HEK293 (cell line): ENCODE measurements around the gene GAS5.
A peak's percentile ranks its signal among the peaks of the same experiment; 100 is the strongest.
"Not testable (repeated sequence)": the region's sequence is repeated elsewhere in the genome, so short reads cannot be mapped to it uniquely, and the experiment has no call there.

Source experiments
- CTCF ChIA-PET: fragments of 350-600 bp; formaldehyde crosslinking; extraction: SDS; loops from one replicate; lab custom pipeline; 2021; ENCODE audit warnings: antibody characterized with exemption; lab: Yijun Ruan, JAX
- POLR2A ChIA-PET: fragments of 300-600 bp; formaldehyde crosslinking; extraction: SDS; loops from one replicate; lab custom pipeline; 2020; ENCODE audit warnings: antibody characterized with exemption, inconsistent platforms; lab: Yijun Ruan, JAX
- H3K27ac ChIP-seq: fragments of 200-500 bp; sonication (Bioruptor generic); 2 replicates; pipeline ENCODE4 v1.5.1; 2014; ENCODE audit warnings: low read depth, low read length, control low read depth, inconsistent platforms; ENCODE audit errors: extremely low read depth
- H3K36me3 ChIP-seq, 2 experiments: fragments of 200-500 bp in 1 of 2; sonication (Bioruptor generic) in 1 of 2; 1 replicate in 1 of 2; 2 replicates in 1 of 2; pipeline ENCODE4 v1.5.1; 2014 to 2017; ENCODE audit warnings: inconsistent platforms in 2 of 2, low read length in 2 of 2; ENCODE audit not compliant: control insufficient read depth in 2 of 2, insufficient read depth in 1 of 2
- H3K4me1 ChIP-seq: fragments of 200-500 bp; sonication (Bioruptor generic); 2 replicates; pipeline ENCODE4 v1.5.1; 2014; ENCODE audit warnings: mild to moderate bottlenecking, low read length, inconsistent platforms; ENCODE audit not compliant: control insufficient read depth, insufficient read depth
- H3K4me3 ChIP-seq: 2 replicates; pipeline ENCODE4 v1.5.1; 2011; ENCODE audit warnings: low read depth, mild to moderate bottlenecking, control low read depth, low read length, moderate library complexity
- H3K9me3 ChIP-seq: fragments of 200-500 bp; sonication (Bioruptor generic); 2 replicates; pipeline ENCODE4 v1.5.1; 2014; ENCODE audit warnings: low read depth, low read length, inconsistent platforms; ENCODE audit not compliant: control insufficient read depth, insufficient read depth
- HIC1 ChIP-seq: fragments of 450-650 bp; formaldehyde crosslinking; IDR thresholded peaks from 2 replicates; pipeline ENCODE4 v1.5.1; 2016; ENCODE audit warnings: missing biosample characterization, missing genetic modification characterization
- KLF16 ChIP-seq: fragments of 450-650 bp; formaldehyde crosslinking; IDR thresholded peaks from 2 replicates; pipeline ENCODE4 v1.5.1; 2017; ENCODE audit warnings: missing biosample characterization, missing genetic modification characterization
- REST ChIP-seq: fragments of 450-650 bp; formaldehyde crosslinking; IDR thresholded peaks from 2 replicates; pipeline ENCODE4 v1.5.1; 2016; ENCODE audit warnings: missing biosample characterization, missing genetic modification characterization
- TCF7L2 ChIP-seq: IDR thresholded peaks from 2 replicates; pipeline ENCODE4 v1.6.1; 2011; ENCODE audit warnings: low read depth, mild to moderate bottlenecking, inconsistent platforms, low read length, moderate library complexity, borderline replicate concordance
- ZNF362 ChIP-seq: fragments of 450-650 bp; formaldehyde crosslinking; IDR thresholded peaks from 2 replicates; pipeline ENCODE4 v1.5.1; 2016; ENCODE audit warnings: missing biosample characterization, missing genetic modification characterization
- ZNF391 ChIP-seq: fragments of 450-650 bp; formaldehyde crosslinking; IDR thresholded peaks from 2 replicates; pipeline ENCODE4 v1.5.1; 2016; ENCODE audit warnings: low read depth, missing biosample characterization, missing genetic modification characterization, borderline replicate concordance
- ZNF580 ChIP-seq: fragments of 450-650 bp; formaldehyde crosslinking; IDR thresholded peaks from 2 replicates; pipeline ENCODE4 v1.5.1; 2016; ENCODE audit warnings: missing biosample characterization, missing genetic modification characterization
- ZNF600 ChIP-seq: fragments of 450-650 bp; formaldehyde crosslinking; IDR thresholded peaks from 2 replicates; pipeline ENCODE4 v1.5.1; 2016; ENCODE audit warnings: missing biosample characterization, missing genetic modification characterization
- ZNF624 ChIP-seq: fragments of 450-650 bp; formaldehyde crosslinking; IDR thresholded peaks from 2 replicates; pipeline ENCODE4 v1.5.1; 2017; ENCODE audit warnings: missing biosample characterization, missing genetic modification characterization
- ZNF660 ChIP-seq: fragments of 450-650 bp; IDR thresholded peaks from 2 replicates; pipeline ENCODE4 v1.5.1; 2018; ENCODE audit warnings: missing biosample characterization, mild to moderate bottlenecking, missing genetic modification characterization

The GAS5 gene

GRCh38 chr1:173862769-173863223 is 5.0 kb downstream of the GAS5 start:
- H3K4me1 ChIP-seq, result no peaks in the 10 kb centered on the region
- H3K4me3 ChIP-seq, result no peak overlapping the region
- CTCF ChIA-PET, result no interaction called here
- peaks cover 35 to 84% of the 10 kb centered on the region in 2 experiments for H3K36me3 ChIP-seq
- H3K27ac ChIP-seq, result no peak overlapping the region
- H3K9me3 ChIP-seq, result no peaks in the 10 kb centered on the region
- POLR2A ChIA-PET, result interaction anchor here (1.0 to 2.8 kb wide), 3 partner anchors 11 to 386 kb away, joined by 4 to 11 read pairs (median 4); partner anchors contain the start of genes CENPL, DARS2 and PRDX6
- TF ChIP-seq ZNF660 (tag by site-specific recombination), result peak; percentile 10; the same call in 1 of the 2 replicates
- no peak for TF ChIP-seq ZNF391 (tag by site-specific recombination)
- no peak for TF ChIP-seq ZNF624 (tag by site-specific recombination)
- TF ChIP-seq KLF16 (tag by site-specific recombination), result no peak

- TF ChIP-seq REST (tag by site-specific recombination), result 0 out of 2 replicates have a peak, but pooled peaks have one; percentile 8
- 0 out of 2 replicates have a peak, but pooled peaks have one; percentile 13 for TF ChIP-seq ZNF600 (tag by site-specific recombination)
- peak; percentile 68; the same call in 1 of the 2 replicates for TF ChIP-seq ZNF580 (tag by site-specific recombination)
- TF ChIP-seq HIC1 (tag by site-specific recombination), result 0 out of 2 replicates have a peak, but pooled peaks have one; percentile 27
- H3K4me3 ChIP-seq, H3K27ac ChIP-seq, H3K9me3 ChIP-seq, H3K4me1 ChIP-seq: not testable (repeated sequence)
- H3K36me3 ChIP-seq, result peaks cover 37 to 86% of the 10 kb centered on the region in 2 experiments
- CTCF ChIA-PET, result interaction anchor here (0.7 kb wide), 1 partner anchor 927 kb away, joined by 3 read pairs; no protein-coding TSS in a partner anchor
- POLR2A ChIA-PET, result interaction anchor here (0.6 to 2.8 kb wide), 7 partner anchors 10 to 1375 kb away, joined by 3 to 11 read pairs (median 4); partner anchors contain the start of genes KLHL20 and PRDX6
These were observed 5.5 kb downstream of the GAS5 start for GRCh38 chr1:173862146-173862768.

GRCh38 chr1:173861731-173862145 is 6.1 kb downstream of the GAS5 start:
- CTCF ChIA-PET, result interaction anchor here (0.7 kb wide), 1 partner anchor 927 kb away, joined by 3 read pairs; no protein-coding TSS in a partner anchor
- H3K4me3 ChIP-seq, result no peak overlapping the region
- H3K27ac ChIP-seq, result no peak overlapping the region
- H3K36me3 ChIP-seq, result peaks cover 33 to 86% of the 10 kb centered on the region in 2 experiments
- POLR2A ChIA-PET, result interaction anchor here (0.6 to 2.8 kb wide), 7 partner anchors 10 to 1374 kb away, joined by 3 to 11 read pairs (median 4); partner anchors contain the start of genes KLHL20 and PRDX6
- no peaks in the 10 kb centered on the region for H3K9me3 ChIP-seq
- no peaks in the 10 kb centered on the region for H3K4me1 ChIP-seq
- TF ChIP-seq ZNF362 (peak; percentile 11; the same call in 1 of the 2 replicates), TCF7L2 (no peak)
